Naive B cell (primary cell): ENCODE results near the gene MSRB3. TPM values are rescaled to one million over a fixed set of nuclear protein-coding genes. Genes with fewer than 3 reads are reported as not detected.
A peak's percentile ranks its signal among the peaks of the same experiment; 100 is the strongest.

Source experiments
- ATAC-seq, 2 donors: fragments of 150-1000 bp; cut with Tn5 transposase; 2 replicates each; pipeline ENCODE4 v1.10.0; 2021; ENCODE audit warnings: low read depth in 2 of 2, mild to moderate bottlenecking in 2 of 2, moderate library complexity in 2 of 2
- DNase-seq: peaks from one replicate; pipeline ENCODE4 v3.0.0; 2022
- H3K27ac Mint-ChIP-seq, 6 donors: one replicate each; pipeline ENCODE4 v1.8.0; 2020 to 2022; ENCODE audit warnings: mild to moderate bottlenecking in 6 of 6, mixed read lengths in 6 of 6, moderate library complexity in 5 of 6, inconsistent platforms in 2 of 6
- H3K27me3 Mint-ChIP-seq, 3 donors: one replicate each; pipeline ENCODE4 v1.8.0; 2021 to 2022; ENCODE audit warnings: mixed read lengths in 3 of 3, mild to moderate bottlenecking in 1 of 3
- H3K36me3 Mint-ChIP-seq, 2 donors: one replicate each; pipeline ENCODE4 v1.8.0; 2020 to 2022; ENCODE audit warnings: mixed read lengths in 2 of 2, inconsistent platforms in 1 of 2, mild to moderate bottlenecking in 1 of 2
- H3K4me1 Mint-ChIP-seq, 3 donors: one replicate each; pipeline ENCODE4 v1.8.0; 2020 to 2022; ENCODE audit warnings: mixed read lengths in 3 of 3, inconsistent platforms in 1 of 3, mild to moderate bottlenecking in 1 of 3, moderate library complexity in 1 of 3
- H3K4me3 Mint-ChIP-seq, 8 donors: one replicate each; pipeline ENCODE4 v1.8.0; 2020 to 2022; ENCODE audit warnings: mild to moderate bottlenecking in 8 of 8, mixed read lengths in 8 of 8, moderate library complexity in 8 of 8, inconsistent platforms in 2 of 8
- H3K9me3 Mint-ChIP-seq, 7 donors: one replicate each; pipeline ENCODE4 v1.8.0; 2020 to 2022; ENCODE audit warnings: mixed read lengths in 7 of 7, mild to moderate bottlenecking in 5 of 7, inconsistent platforms in 2 of 7, moderate library complexity in 1 of 7
- polyA plus RNA-seq, 6 donors: library from polyadenylated mRNA; unstranded; fragments of 300-500 nt; fragmentation: Illumina TruSeq; gene quantifications; one replicate each; pipeline ENCODE4 v1.2.3, GENCODE V29; 2021; ENCODE audit warnings: low read depth in 6 of 6

MSRB3 gene
- polyA plus RNA-seq, 6 donors from 2014 or later, result 0.23 to 1.2 (median 0.47) TPM; not detected in 1

GRCh38 chr12:65391711-65392110 is 113.2 kb downstream of the MSRB3 start:
- ATAC-seq (no peak), DNase-seq (no peak)
- H3K27ac Mint-ChIP-seq, result no peak overlapping the region
- H3K9me3 Mint-ChIP-seq, result peaks cover under 1 to 25% (median 15%) of the 10 kb centered on the region in 7 donors
- H3K4me1 Mint-ChIP-seq, result no peaks in the 10 kb centered on the region
- peaks cover 0 to 7% of the 10 kb centered on the region in 2 donors for H3K36me3 Mint-ChIP-seq
- H3K27me3 Mint-ChIP-seq, result no peaks in the 10 kb centered on the region
- no peak overlapping the region for H3K4me3 Mint-ChIP-seq

- Mint-ChIP-seq H3K36me3 (peaks cover 0 to 7% of the 10 kb centered on the region in 2 donors), H3K4me3 (no peak overlapping the region)
These were observed 114.0 kb downstream of the MSRB3 start for GRCh38 chr12:65392491-65392890.

GRCh38 chr12:65403188-65403587 is 124.7 kb downstream of the MSRB3 start:
- ATAC-seq, result no peak

More at GRCh38 chr12:65392491-65392890, 114.0 kb downstream of the MSRB3 start:
- DNase-seq (no peak), ATAC-seq (no peak)
- H3K9me3 Mint-ChIP-seq, result peaks cover 5 to 33% (median 16%) of the 10 kb centered on the region in 7 donors
- no peaks in the 10 kb centered on the region for H3K27me3 Mint-ChIP-seq
- no peaks in the 10 kb centered on the region for H3K4me1 Mint-ChIP-seq
- H3K27ac Mint-ChIP-seq, result no peak overlapping the region

GRCh38 chr12:65407388-65408149 is 129.1 kb downstream of the MSRB3 start:
- H3K4me1 Mint-ChIP-seq, result no peaks in the 10 kb centered on the region
- no peaks in the 10 kb centered on the region for H3K27me3 Mint-ChIP-seq
- no peak overlapping the region for H3K27ac Mint-ChIP-seq
- no peak for ATAC-seq
- no peak for DNase-seq
- H3K4me3 Mint-ChIP-seq, result no peak overlapping the region
- H3K36me3 Mint-ChIP-seq, result no peaks in the 10 kb centered on the region
- peaks cover 0 to 10% (median 4%) of the 10 kb centered on the region in 7 donors for H3K9me3 Mint-ChIP-seq

More at GRCh38 chr12:65403188-65403587, 124.7 kb downstream of the MSRB3 start:
- DNase-seq, result no peak
- no peak overlapping the region for H3K27ac Mint-ChIP-seq
- no peaks in the 10 kb centered on the region for H3K36me3 Mint-ChIP-seq
- no peaks in the 10 kb centered on the region for H3K27me3 Mint-ChIP-seq
- H3K4me1 Mint-ChIP-seq, result no peaks in the 10 kb centered on the region
- peaks cover 15 to 29% (median 24%) of the 10 kb centered on the region in 7 donors for H3K9me3 Mint-ChIP-seq
- H3K4me3 Mint-ChIP-seq, result no peak overlapping the region

GRCh38 chr12:65408441-65408840 is 130.0 kb downstream of the MSRB3 start:
- Mint-ChIP-seq H3K36me3 (no peaks in the 10 kb centered on the region), H3K4me1 (no peaks in the 10 kb centered on the region), H3K27ac (no peak overlapping the region), H3K27me3 (no peaks in the 10 kb centered on the region), H3K4me3 (no peak overlapping the region), H3K9me3 (peaks cover 0 to 10% (median 3%) of the 10 kb centered on the region in 7 donors)
- ATAC-seq (no peak), DNase-seq (no peak)

- no peak for ATAC-seq
- DNase-seq, result no peak
- H3K27me3 Mint-ChIP-seq, result no peaks in the 10 kb centered on the region
- H3K36me3 Mint-ChIP-seq, result no peaks in the 10 kb centered on the region
- no peak overlapping the region for H3K27ac Mint-ChIP-seq
- H3K9me3 Mint-ChIP-seq, result peaks cover 0 to 10% (median 0%) of the 10 kb centered on the region in 7 donors
- H3K4me3 Mint-ChIP-seq, result no peak overlapping the region
- no peaks in the 10 kb centered on the region for H3K4me1 Mint-ChIP-seq
These were observed 131.2 kb downstream of the MSRB3 start for GRCh38 chr12:65409726-65410125.

GRCh38 chr12:65411171-65411570 is 132.7 kb downstream of the MSRB3 start:
- Mint-ChIP-seq H3K4me3 (no peak overlapping the region), H3K9me3 (peaks cover 0 to 10% (median 1%) of the 10 kb centered on the region in 7 donors), H3K27me3 (no peaks in the 10 kb centered on the region), H3K36me3 (no peaks in the 10 kb centered on the region), H3K4me1 (no peaks in the 10 kb centered on the region), H3K27ac (no peak overlapping the region)
- DNase-seq (no peak), ATAC-seq (no peak)

GRCh38 chr12:65414526-65414925 is 136.0 kb downstream of the MSRB3 start:
- no peaks in the 10 kb centered on the region for H3K36me3 Mint-ChIP-seq
- DNase-seq (no peak), ATAC-seq (no peak)
- H3K27ac Mint-ChIP-seq, result no peak overlapping the region
- peaks cover 0 to 6% (median 0%) of the 10 kb centered on the region in 7 donors for H3K9me3 Mint-ChIP-seq
- no peak overlapping the region for H3K4me3 Mint-ChIP-seq
- H3K27me3 Mint-ChIP-seq, result no peaks in the 10 kb centered on the region
- H3K4me1 Mint-ChIP-seq, result no peaks in the 10 kb centered on the region

- H3K9me3 Mint-ChIP-seq, result peaks cover 0 to 12% (median 3%) of the 10 kb centered on the region in 7 donors
- DNase-seq, result no peak
- no peak overlapping the region for H3K4me3 Mint-ChIP-seq
- no peaks in the 10 kb centered on the region for H3K36me3 Mint-ChIP-seq
- no peak for ATAC-seq
- H3K27ac Mint-ChIP-seq, result no peak overlapping the region
- H3K27me3 Mint-ChIP-seq, result no peaks in the 10 kb centered on the region
- H3K4me1 Mint-ChIP-seq, result no peaks in the 10 kb centered on the region
These were observed 137.3 kb downstream of the MSRB3 start for GRCh38 chr12:65415826-65416225.

- no peaks in the 10 kb centered on the region for H3K36me3 Mint-ChIP-seq
These were observed 141.0 kb downstream of the MSRB3 start for GRCh38 chr12:65419284-65420072.

GRCh38 chr12:65420941-65421340 is 142.5 kb downstream of the MSRB3 start:
- H3K27ac Mint-ChIP-seq, result no peak overlapping the region
- no peaks in the 10 kb centered on the region for H3K36me3 Mint-ChIP-seq
- H3K27me3 Mint-ChIP-seq, result no peaks in the 10 kb centered on the region
- no peaks in the 10 kb centered on the region for H3K4me1 Mint-ChIP-seq
- no peak overlapping the region for H3K4me3 Mint-ChIP-seq
- H3K9me3 Mint-ChIP-seq, result peaks cover 9 to 36% (median 18%) of the 10 kb centered on the region in 7 donors
- DNase-seq (no peak), ATAC-seq (no peak)

More at GRCh38 chr12:65419284-65420072, 141.0 kb downstream of the MSRB3 start:
- ATAC-seq (no peak), DNase-seq (no peak)
- peak overlapping the region in 1 of 8 donors; percentile 32 for H3K4me3 Mint-ChIP-seq
- H3K4me1 Mint-ChIP-seq, result no peaks in the 10 kb centered on the region
- peaks cover 9 to 27% (median 17%) of the 10 kb centered on the region in 7 donors for H3K9me3 Mint-ChIP-seq
- no peak overlapping the region for H3K27ac Mint-ChIP-seq
- no peaks in the 10 kb centered on the region for H3K27me3 Mint-ChIP-seq

- peak overlapping the region in 1 of 6 donors; percentile 30 for H3K27ac Mint-ChIP-seq
- ATAC-seq (no peak), DNase-seq (no peak)
- peaks cover 10 to 34% (median 12%) of the 10 kb centered on the region in 7 donors for H3K9me3 Mint-ChIP-seq
- no peak overlapping the region for H3K4me3 Mint-ChIP-seq
- H3K4me1 Mint-ChIP-seq, result no peaks in the 10 kb centered on the region
- no peaks in the 10 kb centered on the region for H3K27me3 Mint-ChIP-seq
- no peaks in the 10 kb centered on the region for H3K36me3 Mint-ChIP-seq
These were observed 149.2 kb downstream of the MSRB3 start for GRCh38 chr12:65427646-65428045.

- Mint-ChIP-seq H3K4me3 (no peak overlapping the region), H3K27ac (no peak overlapping the region), H3K27me3 (no peaks in the 10 kb centered on the region), H3K36me3 (no peaks in the 10 kb centered on the region), H3K9me3 (peaks cover 7 to 23% (median 11%) of the 10 kb centered on the region in 7 donors), H3K4me1 (no peaks in the 10 kb centered on the region)
- ATAC-seq (no peak), DNase-seq (no peak)
These were observed 151.5 kb downstream of the MSRB3 start for GRCh38 chr12:65430006-65430405.
